Hematopoietic multipotent progenitor cell treated with erythropoietin and hydrocortisone succinate and interleukin-3 and kit ligand, for 6 days (in vitro differentiated cells): Measurements from ENCODE around the gene FAF2.

Source experiments
- DNase-seq: peaks from one replicate; pipeline ENCODE4 v3.0.0-alpha.2; 2015

Gene FAF2

GRCh38 chr5:176533894-176534611, 85.9 kb downstream of the FAF2 start:
- peak; percentile 54 for DNase-seq

DNA sequence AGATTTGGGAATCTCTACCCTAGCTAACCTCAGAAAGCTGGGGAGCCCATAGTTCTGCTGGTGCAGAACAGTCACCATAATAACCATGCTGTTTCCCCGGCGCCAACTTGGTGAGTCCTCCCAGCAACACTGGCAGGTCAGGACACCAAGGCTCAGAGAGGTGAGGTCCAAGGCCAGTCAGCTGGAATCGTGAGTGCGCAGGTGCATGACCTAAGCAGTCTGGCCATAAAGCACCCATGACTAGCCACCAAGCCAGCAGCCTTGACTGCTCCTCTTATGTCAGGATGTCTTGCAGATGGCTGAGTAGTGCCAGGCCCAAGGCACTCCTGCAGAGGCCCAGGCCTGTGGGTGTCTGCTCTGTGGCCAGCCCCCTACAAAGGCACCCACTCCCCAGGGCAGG, 86.5 kb downstream of the FAF2 start:
- DNase-seq, result no peak

- DNase-seq, result peak; percentile 81
These were observed 87.0 kb downstream of the FAF2 start for GRCh38 chr5:176535101-176535663.

DNA sequence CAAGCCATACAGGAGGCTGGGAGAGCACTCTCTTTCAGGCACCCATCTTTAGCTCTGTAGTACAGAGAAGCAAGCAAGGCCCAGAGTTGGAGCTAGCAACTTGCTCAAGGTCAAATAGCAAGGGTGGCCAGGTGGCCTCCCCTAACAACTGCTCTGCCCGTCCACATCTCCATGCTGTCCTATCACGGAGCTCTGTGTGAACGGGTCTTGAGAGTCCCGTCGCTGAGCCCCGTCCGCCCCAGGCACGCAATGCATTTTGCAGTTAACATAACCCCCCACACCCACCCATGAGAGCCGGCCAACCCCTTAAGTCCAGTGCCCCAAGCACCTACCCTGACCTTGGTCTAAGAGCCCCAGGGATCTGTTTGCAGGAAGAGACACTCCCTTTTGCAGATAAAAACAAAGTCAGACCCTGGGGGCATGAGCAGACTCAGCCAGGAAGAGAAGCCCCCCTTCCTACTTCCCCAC, 87.5 kb downstream of the FAF2 start:
- peak; percentile 42 for DNase-seq

DNA sequence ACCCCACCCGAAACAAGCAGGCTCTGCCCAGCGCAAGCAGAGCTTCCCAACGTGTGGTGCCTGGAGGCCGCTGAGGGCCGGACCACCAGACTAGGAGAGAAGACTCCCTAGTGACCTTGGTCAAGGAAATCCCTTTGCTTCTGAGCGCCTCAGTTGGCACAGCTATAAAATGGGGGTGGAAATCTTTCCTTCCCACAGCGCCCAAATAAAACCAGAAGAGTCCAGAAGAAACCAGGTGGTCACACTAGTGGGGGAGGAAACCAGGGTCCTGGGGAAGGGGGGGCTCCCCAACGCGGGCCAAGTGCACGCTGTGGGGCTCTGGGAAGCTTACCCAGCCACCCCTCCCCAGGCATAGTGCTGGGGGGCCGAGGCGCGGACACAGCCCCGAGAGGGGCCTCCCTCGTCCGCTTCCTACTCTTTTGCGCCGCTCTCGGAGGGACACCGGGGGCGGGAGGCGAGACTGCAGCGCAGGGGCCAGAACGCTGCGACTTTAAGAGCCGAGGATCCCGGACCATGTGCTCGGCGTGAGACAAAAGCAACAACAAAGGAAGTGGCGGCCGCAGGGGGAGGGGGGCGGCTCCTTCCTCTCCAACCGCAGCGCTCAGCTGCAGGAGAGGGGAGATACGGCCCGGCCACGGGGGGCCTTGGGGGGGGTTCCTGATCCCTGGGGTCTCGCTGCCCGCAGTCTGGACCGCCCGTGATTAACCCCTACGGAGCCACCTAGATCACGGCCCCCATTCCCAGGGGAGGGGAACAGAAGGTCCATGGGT, 88.1 kb downstream of the FAF2 start:
- peak; percentile 92 for DNase-seq

DNA sequence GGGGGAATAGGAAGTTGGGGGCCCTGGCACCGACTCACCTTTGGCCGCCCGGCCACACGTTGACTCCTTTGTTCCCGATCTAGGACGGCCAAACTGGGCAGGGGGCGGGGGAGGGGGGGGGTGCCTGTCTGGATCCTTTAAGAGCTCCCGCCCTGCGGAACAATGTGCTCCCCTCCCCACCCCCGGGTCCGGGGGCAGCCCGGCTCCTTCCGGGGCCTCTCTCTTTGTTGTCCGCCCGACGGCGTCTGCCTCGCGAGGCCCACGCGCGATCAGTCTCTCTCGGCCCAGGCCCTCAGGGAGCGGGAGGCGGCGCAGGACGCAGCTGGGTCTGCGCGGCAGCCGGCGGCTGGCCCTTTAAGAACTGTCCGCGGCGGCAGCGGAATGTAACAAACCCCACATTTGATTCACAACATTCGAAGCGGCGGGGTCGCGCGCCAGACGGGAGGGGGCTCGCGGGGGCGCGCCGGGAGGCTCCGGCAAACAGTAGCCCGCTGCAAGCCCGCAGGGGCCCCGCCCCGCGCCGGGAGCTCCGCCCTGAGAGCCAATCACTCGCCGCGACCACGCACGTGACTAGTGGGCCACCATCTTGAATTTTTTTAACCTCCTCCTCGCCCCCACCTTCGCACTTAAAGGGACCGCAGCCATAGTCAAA, 88.8 kb downstream of the FAF2 start, which contains the start of gene RNF44:
Gene RNF44, minus strand, starts transcription at position 501 of the 652 bp plus-strand sequence. CDS start 4,930 bp downstream, outside the sequence.
- peak; percentile 98 for DNase-seq

DNA sequence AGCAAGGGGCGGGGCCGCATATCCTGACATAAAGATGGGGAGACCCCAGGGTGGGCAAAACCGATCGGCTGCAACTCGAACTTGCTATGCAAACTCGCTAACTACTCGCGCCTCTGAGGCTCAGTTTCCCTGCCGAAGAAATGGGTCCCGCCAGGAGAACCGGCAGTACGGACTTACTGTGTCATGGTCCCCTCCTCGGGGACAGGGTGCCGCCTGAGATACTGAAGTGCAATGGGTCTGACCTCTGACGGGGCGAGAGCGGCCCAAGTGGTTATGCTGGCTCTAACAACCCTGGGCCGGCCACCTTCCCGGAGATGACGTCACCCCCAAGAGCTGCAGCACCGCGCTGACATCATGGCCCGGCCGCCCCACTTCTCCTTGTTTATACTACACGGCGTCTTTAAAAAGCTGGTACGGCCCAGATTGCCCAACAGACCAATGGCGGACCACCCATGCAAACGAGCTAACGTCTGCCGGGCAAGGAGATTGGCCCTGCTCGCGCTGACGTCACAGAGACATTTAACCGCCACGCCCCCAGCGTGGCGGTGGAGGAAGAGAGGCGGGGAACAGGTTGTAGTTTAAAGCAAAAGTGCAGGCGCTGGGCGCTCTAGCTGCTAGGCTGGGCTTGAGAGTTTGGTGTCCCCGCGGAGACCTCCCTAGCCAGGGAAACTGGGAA, 89.5 kb downstream of the FAF2 start:
- peak; percentile 100 for DNase-seq

DNA sequence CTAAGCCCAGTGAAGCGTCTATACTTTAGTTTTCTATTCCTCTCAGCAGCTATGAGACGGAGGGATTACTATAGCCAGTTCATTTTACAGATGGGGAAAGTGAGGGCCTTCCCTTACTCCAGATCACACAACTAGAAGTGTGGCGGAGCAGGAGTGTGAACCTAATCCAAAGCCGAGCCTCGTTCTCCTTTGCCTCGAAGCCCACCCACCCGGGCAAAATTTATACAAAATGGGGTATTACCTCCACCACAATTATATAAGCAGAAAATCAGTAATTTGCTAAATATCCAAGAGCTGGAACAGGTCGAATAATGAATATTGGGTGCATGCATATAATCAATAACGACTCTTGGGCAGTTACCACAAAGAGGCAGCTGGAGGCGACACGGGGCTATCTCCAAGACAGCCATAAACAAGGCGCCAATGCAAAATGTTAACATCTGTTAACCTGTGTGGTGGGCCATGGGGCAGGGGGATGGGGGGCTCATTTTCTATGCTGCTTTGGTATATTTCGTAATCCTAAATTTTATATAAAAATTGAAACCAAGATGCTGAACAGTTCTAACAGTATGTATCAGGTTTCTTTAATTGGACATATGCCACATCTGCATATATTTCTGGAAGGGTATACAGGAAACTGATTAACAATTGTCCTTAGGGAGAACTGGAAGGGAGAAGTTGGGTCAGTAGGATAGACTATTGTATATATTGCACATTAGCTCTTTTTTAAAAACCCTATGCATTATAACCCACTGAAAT, 90.2 kb downstream of the FAF2 start:
- DNase-seq, result no peak

DNA sequence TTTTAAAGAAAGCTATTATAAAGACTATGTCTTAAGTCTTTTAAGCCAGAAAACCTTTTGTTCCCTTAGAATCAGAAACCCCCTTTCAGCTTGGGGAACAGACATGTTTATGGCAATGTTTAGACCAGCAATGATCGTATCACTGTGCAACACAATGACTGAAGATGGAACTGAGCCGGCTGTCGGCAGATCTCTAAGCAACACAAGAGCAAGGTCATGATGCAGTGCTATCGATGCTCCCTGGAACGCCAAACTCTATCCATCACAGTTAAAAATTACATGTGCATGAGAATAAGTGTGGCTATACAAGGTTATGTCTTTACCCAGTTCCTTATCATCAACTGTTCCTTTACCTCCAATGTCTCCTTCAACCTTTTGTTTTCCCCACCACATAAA, 90.8 kb downstream of the FAF2 start:
- no peak for DNase-seq

GRCh38 chr5:176540476-176540899, 92.3 kb downstream of the FAF2 start:
- DNase-seq, result no peak

- no peak for DNase-seq
These were observed 92.8 kb downstream of the FAF2 start for GRCh38 chr5:176540956-176541337.

DNA sequence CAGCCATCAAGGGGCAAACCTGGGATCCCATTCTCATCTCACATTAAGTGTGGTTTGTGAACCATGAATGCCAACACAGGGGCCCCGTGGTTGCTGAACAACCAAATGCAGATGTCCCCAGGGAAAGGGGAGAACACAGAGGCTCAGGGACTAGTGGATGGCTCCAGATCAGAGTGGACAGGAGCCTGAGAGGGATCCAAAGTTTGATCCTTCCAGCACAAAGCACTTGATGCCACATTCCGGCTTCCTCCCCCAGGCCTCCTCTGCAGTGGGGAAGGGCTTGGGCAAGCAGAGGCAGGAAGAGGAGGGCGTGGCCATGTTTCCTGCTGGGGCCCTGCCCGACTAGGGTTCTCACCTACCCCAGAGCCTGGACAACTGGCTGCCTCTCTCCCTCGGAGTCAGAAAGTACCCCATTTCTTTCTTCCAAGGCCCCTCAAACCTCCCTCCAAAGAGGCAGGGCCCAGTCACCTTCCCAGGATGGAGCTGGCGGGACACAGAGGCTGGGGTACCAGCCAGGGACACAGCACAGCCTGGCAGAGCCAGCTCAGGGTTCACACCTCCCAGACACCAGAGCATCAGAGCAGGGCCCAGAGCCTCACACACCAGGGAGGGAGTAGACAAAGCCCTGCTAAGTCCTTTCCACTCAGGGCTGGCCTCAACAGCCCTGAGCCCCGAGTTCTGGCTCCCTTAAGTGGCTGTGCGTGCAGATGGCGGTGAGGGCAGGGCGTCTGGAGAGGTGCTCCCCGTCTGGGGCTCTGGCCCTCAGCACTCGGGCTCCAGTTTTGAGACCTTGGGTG, 93.4 kb downstream of the FAF2 start:
- peak; percentile 88 for DNase-seq

DNA sequence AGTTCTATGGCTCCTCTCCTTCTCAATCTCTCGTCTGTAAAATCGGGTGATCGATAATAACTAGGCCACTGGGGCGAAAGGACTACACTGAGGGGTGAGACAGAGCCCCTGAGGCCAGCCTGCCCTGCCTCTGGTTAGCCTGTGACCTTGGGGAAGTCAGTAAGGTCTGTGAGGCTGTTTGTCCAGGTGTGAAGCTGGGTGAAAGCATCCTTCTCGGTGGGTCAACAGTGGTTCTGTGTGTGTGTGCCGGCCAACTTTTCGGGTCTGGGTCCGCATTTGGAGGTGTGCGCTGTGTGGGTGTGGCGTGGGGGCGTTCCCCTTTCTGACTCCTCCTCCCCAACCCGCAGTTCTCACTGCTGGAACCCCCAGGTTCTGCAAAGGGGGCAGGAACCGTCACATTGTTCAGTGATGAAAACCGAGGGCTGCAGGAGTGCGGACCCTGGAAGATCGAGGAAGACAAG, 94.0 kb downstream of the FAF2 start:
- DNase-seq, result peak; percentile 62

DNA sequence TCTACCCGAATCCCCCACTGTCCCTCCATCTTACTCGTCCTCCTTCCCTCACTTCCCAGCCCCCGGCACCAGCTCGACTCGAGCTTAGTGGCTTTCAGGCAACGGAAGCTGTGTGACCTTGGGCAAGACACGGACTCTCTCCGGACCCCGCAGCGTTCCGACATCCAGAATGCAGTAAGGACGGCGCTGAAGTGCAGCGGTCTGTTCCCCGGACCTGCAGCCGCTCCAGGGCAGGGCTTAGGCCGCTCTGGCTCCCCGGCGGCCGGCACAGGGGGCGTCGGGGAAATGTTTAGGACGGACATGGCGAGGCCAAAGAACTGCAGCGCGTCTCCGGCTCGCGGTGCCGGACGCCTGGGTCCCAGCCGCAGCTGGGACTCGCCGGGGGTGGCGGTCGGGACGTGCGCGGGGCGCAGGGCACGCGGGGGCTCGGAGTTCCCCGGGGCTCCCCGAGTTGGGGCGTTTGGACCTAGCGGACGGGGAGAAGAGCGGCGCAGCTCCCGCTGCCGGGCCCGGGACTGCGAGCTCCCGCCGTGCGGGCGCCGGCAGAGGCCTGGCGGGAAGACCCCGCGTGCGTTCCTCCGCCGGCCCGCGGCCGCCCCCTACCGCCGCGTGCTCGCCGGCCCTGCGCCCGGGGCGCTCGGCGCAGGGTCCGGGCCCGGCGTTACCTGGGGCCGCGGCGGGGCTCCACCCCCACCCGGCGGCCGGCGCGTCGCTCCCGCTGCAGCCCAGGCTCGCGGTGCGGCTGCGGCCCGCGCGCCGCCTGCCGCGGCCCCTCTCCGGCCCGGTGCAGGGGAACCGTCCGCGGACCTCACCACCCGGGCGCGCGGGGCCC, 94.6 kb downstream of the FAF2 start:
- DNase-seq, result peak; percentile 45

- peak; percentile 91 for DNase-seq
These were observed 95.4 kb downstream of the FAF2 start for GRCh38 chr5:176543428-176544182.

DNA sequence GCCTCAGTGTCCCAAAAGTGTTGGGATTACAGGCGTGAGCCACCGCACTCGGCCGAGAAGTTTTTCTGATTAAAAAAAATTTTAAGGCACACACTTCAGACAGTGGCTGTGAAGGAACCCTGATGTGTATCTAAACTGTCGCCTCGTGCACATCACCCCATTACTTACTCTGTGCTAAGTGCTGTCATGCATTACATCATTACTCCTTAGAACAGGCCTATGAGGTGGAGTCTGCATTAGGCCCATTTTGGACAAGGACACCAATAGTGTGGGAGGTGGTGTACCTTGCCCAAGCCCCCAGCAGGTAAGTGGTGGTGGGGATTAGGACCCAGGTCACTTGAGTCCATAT, 97.2 kb downstream of the FAF2 start:
- no peak for DNase-seq

DNA sequence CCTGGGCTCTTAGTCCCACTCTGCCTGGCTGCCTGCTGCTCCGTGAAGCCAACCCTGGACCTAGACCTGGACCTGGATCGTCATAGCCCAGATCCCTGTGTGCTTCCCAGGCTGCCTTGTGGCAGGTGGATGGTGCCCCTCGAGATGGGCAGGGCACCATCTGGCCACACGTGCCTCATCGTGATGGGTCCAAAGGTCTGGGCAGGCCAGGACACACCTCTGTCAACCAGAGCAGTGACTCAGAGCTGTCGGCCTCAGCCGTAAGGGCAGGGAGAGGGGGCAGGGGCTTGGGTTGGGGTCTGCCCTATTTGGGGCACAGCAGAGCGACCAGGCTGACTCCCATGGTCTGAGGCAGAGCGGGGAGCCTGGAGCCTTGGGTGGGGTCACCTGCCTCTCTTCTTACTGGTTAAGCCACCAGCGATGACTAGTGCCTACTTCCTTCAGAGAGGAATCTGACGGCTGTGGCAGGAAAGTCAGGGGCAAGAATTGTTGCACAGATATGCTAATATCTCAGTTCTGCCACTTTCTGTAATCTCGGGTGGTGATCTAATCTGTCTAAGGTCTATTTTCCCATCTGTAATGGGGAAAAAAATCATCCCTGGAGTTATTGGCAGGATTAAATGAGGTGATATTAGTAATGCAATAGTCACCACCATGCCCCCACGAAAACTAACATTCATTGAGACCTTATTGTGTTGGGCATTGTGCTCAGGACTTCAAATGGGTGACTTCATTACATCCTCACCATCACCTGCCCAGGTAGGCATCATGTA, 97.7 kb downstream of the FAF2 start:
- DNase-seq, result no peak

GRCh38 chr5:176547802-176548201, 99.6 kb downstream of the FAF2 start:
- DNase-seq, result no peak
